H1 (cell line): ENCODE results near the gene RPS6KA6. TPM values are rescaled to one million over a fixed set of nuclear protein-coding genes. Genes with fewer than 3 reads are reported as not detected.

Experiments
- CTCF ChIA-PET: fragments of 300-600 bp; sonication (Branson Sonifier 250); formaldehyde crosslinking; loops from one replicate; lab custom pipeline; 2021; ENCODE audit not compliant: partially characterized antibody; lab: Charles Lee
- POLR2A ChIA-PET: fragments of 300-600 bp; sonication (Branson Sonifier 250); formaldehyde crosslinking; loops from one replicate; lab custom pipeline; 2021; ENCODE audit warnings: inconsistent platforms; ENCODE audit not compliant: partially characterized antibody; lab: Charles Lee
- DNase-seq, 2 experiments: peaks; one replicate each; pipeline versions ENCODE4 v3.0.0 to v3.0.0-alpha.2; 2010 to 2022; ENCODE audit warnings: low spot score in 2 of 2, low read depth in 1 of 2, mixed read lengths in 1 of 2
- FAIRE-seq: peaks from 2 replicates; lab custom pipeline; 2011; peaks lifted over from hg19 to GRCh38; lab: Jason Lieb, UNC
- H2AFZ ChIP-seq: 2 replicates; pipeline ENCODE4 v1.8.1; 2012; ENCODE audit warnings: low read length, inconsistent platforms
- H2AK5ac ChIP-seq: 2 replicates; pipeline ENCODE4 v1.6.1; 2013; ENCODE audit warnings: low read depth, low read length
- H2BK120ac ChIP-seq: replicated peaks from 2 replicates; pipeline ENCODE3; 2013; ENCODE audit warnings: low read depth, low read length, inconsistent platforms
- H2BK12ac ChIP-seq: 2 replicates; pipeline ENCODE4 v1.6.1; 2013; ENCODE audit warnings: low read depth, low read length
- H2BK15ac ChIP-seq: 2 replicates; pipeline ENCODE4 v1.6.1; 2013; ENCODE audit warnings: low read length
- H2BK20ac ChIP-seq: 2 replicates; pipeline ENCODE4 v1.6.1; 2013; ENCODE audit warnings: low read length
- H2BK5ac ChIP-seq: 2 replicates; pipeline ENCODE4 v1.6.1; 2013; ENCODE audit warnings: low read depth, low read length
- H3K14ac ChIP-seq: 2 replicates; pipeline ENCODE4 v1.6.1; 2013; ENCODE audit warnings: inconsistent platforms; ENCODE audit not compliant: insufficient read length
- H3K18ac ChIP-seq: 2 replicates; pipeline ENCODE4 v1.6.1; 2013; ENCODE audit warnings: low read length; ENCODE audit errors: extremely low read depth
- H3K23ac ChIP-seq: 2 replicates; pipeline ENCODE4 v1.6.1; 2013; ENCODE audit warnings: inconsistent platforms; ENCODE audit not compliant: insufficient read length
- H3K23me2 ChIP-seq: 2 replicates; pipeline ENCODE4 v1.6.1; 2013; ENCODE audit warnings: low read depth, low read length
- H3K27ac ChIP-seq: 2 replicates; pipeline ENCODE4 v1.6.1; 2011; ENCODE audit warnings: low read depth, low read length, inconsistent platforms
- H3K27me3 ChIP-seq, 4 experiments: replicated peaks in 1 of 4; 1 replicate in 1 of 4; 2 replicates in 3 of 4; pipeline versions ENCODE4 v1.6.1 to v1.8.1; 2011 to 2013; ENCODE audit warnings: low read length in 3 of 4, mild to moderate bottlenecking in 3 of 4, inconsistent platforms in 2 of 4, mixed read lengths in 2 of 4, moderate library complexity in 1 of 4; ENCODE audit not compliant: control insufficient read depth in 3 of 4, insufficient read depth in 3 of 4; ENCODE audit errors: extremely low read depth in 1 of 4
- H3K36me3 ChIP-seq, 4 experiments: 2 replicates each; pipeline versions ENCODE4 v1.6.1 to v1.8.1; 2011 to 2013; ENCODE audit warnings: mild to moderate bottlenecking in 4 of 4, low read length in 3 of 4, moderate library complexity in 2 of 4, control low read depth in 1 of 4, inconsistent platforms in 1 of 4; ENCODE audit not compliant: insufficient read depth in 4 of 4, control insufficient read depth in 2 of 4
- H3K4ac ChIP-seq: replicated peaks from 2 replicates; pipeline ENCODE3; 2013; ENCODE audit warnings: low read length, low read depth, mixed read lengths, inconsistent platforms; ENCODE audit not compliant: insufficient read length
- H3K4me1 ChIP-seq, 4 experiments: replicated peaks in 1 of 4; 1 replicate in 1 of 4; 2 replicates in 3 of 4; pipeline versions ENCODE4 v1.6.1 to v1.8.1; 2011 to 2013; ENCODE audit warnings: low read length in 3 of 4, inconsistent platforms in 2 of 4, mixed read lengths in 1 of 4; ENCODE audit not compliant: insufficient read depth in 4 of 4, control insufficient read depth in 3 of 4
- H3K4me2 ChIP-seq, 2 experiments: 2 replicates each; pipeline versions ENCODE4 v1.6.1 to v1.8.1; 2011 to 2013; ENCODE audit warnings: low read depth in 2 of 2, low read length in 2 of 2, control low read depth in 1 of 2, inconsistent platforms in 1 of 2, mild to moderate bottlenecking in 1 of 2; ENCODE audit not compliant: insufficient read depth in 1 of 2
- H3K4me3 ChIP-seq, 4 experiments: fragments of 200-600, 300-600 bp in 1 of 4; sonication (generic), shearing (Covaris generic), sonication (Bioruptor Twin) in 1 of 4; 2 replicates each; pipeline versions ENCODE4 v1.5.1 to v1.8.1; 2011 to 2016; ENCODE audit warnings: low read length in 4 of 4, low read depth in 3 of 4, control low read depth in 2 of 4, inconsistent platforms in 2 of 4, mild to moderate bottlenecking in 2 of 4, mixed read lengths in 1 of 4, moderate library complexity in 1 of 4; ENCODE audit not compliant: insufficient read depth in 2 of 4; ENCODE audit errors: extremely low read depth in 1 of 4
- H3K56ac ChIP-seq: replicated peaks from 2 replicates; pipeline ENCODE3; 2013; ENCODE audit warnings: low read depth, mild to moderate bottlenecking, mixed read lengths, low read length, inconsistent platforms; ENCODE audit not compliant: insufficient read length
- H3K79me1 ChIP-seq: 2 replicates; pipeline ENCODE4 v1.6.1; 2013; ENCODE audit warnings: low read depth, low read length, control low read depth
- H3K79me2 ChIP-seq, 2 experiments: 2 replicates each; pipeline versions ENCODE4 v1.6.1 to v1.8.1; 2012 to 2013; ENCODE audit warnings: low read length in 2 of 2, mild to moderate bottlenecking in 2 of 2, inconsistent platforms in 1 of 2; ENCODE audit not compliant: insufficient read depth in 2 of 2, control insufficient read depth in 1 of 2
- H3K9ac ChIP-seq, 4 experiments: replicated peaks in 1 of 4; 1 replicate in 1 of 4; 2 replicates in 3 of 4; pipeline versions ENCODE4 v1.6.1 to v1.8.1; 2011 to 2013; ENCODE audit warnings: low read depth in 3 of 4, low read length in 3 of 4, control low read depth in 2 of 4, mild to moderate bottlenecking in 2 of 4, moderate library complexity in 2 of 4, inconsistent platforms in 1 of 4; ENCODE audit errors: extremely low read depth in 1 of 4
- H3K9me3 ChIP-seq, 2 experiments: 2 replicates each; pipeline versions ENCODE4 v1.6.1 to v1.8.1; 2012 to 2013; ENCODE audit warnings: mild to moderate bottlenecking in 2 of 2, moderate library complexity in 2 of 2, control low read depth in 1 of 2, inconsistent platforms in 1 of 2, low read depth in 1 of 2, low read length in 1 of 2, mixed read lengths in 1 of 2; ENCODE audit not compliant: insufficient read depth in 2 of 2
- H4K20me1 ChIP-seq, 2 experiments: replicated peaks in 1 of 2; 2 replicates each; pipeline versions ENCODE3 to v1.8.1; 2011 to 2013; ENCODE audit warnings: inconsistent platforms in 2 of 2, low read length in 2 of 2, mild to moderate bottlenecking in 1 of 2; ENCODE audit not compliant: insufficient read depth in 2 of 2, control insufficient read depth in 1 of 2
- H4K5ac ChIP-seq: 2 replicates; pipeline ENCODE4 v1.6.1; 2013; ENCODE audit warnings: low read length, low read depth, mixed read lengths, inconsistent platforms; ENCODE audit not compliant: insufficient read length
- H4K8ac ChIP-seq: 2 replicates; pipeline ENCODE4 v1.8.0; 2013; ENCODE audit warnings: mild to moderate bottlenecking, moderate library complexity, low read length, inconsistent platforms; ENCODE audit not compliant: insufficient read depth; ENCODE audit errors: extremely low read depth
- H4K91ac ChIP-seq: replicated peaks from 2 replicates; pipeline ENCODE3; 2013; ENCODE audit warnings: low read length, mixed read lengths, inconsistent platforms; ENCODE audit not compliant: insufficient read length
- ATF3 ChIP-seq: IDR thresholded peaks from 2 replicates; pipeline ENCODE4 v1.6.1; 2011; ENCODE audit warnings: low read depth, mild to moderate bottlenecking, low read length; ENCODE audit not compliant: insufficient read depth
- BRCA1 ChIP-seq: IDR thresholded peaks from 2 replicates; pipeline ENCODE4 v1.6.1; 2012; ENCODE audit warnings: low read depth, low read length, improper control_type of control experiment
- MAX ChIP-seq: IDR thresholded peaks from 2 replicates; pipeline ENCODE4 v1.6.1; 2012; ENCODE audit warnings: inconsistent platforms
- TCF12 ChIP-seq: IDR thresholded peaks from 2 replicates; pipeline ENCODE4 v1.6.1; 2011; ENCODE audit warnings: low read depth, mild to moderate bottlenecking, low read length
- WGBS, 2 experiments: shearing (Covaris generic) in 1 of 2; methylation state at CpG; one replicate each; pipeline versions ENCODE4 v1.1.6 to v1.1.7; 2013 to 2015; ENCODE audit warnings: low lambda C conversion rate in 2 of 2, mixed read lengths in 2 of 2, inconsistent platforms in 1 of 2, low coverage in 1 of 2, missing lambda C conversion rate in 1 of 2; ENCODE audit not compliant: insufficient replicate concordance in 2 of 2, insufficient coverage in 1 of 2, insufficient read length in 1 of 2; ENCODE audit errors: extremely low coverage in 1 of 2, missing lambda C conversion rate in 1 of 2; 5-methylcytosine and 5-hydroxymethylcytosine counted together
- polyA plus RNA-seq, 7 experiments: library from polyadenylated mRNA; depleted of rRNA in 3 of 7; stranded (reverse) in 5 of 7; unstranded in 2 of 7; fragments of >200 nt in 5 of 7; fragments of 200-250 nt in 2 of 7; gene quantifications; 1 replicate in 5 of 7; 2 replicates in 1 of 7; 4 replicates in 1 of 7; pipeline versions ENCODE4 v1.2.1 to v1.2.3, GENCODE V29; 2011 to 2013; ENCODE audit warnings: missing spikeins in 2 of 7, mixed read lengths in 2 of 7
- total RNA-seq: library from RNA; stranded (reverse); fragmentation: NEBNext Ultra II Directional; extraction: Animal tissue kit (Norgen Biotek cat#: 25700); gene quantifications from 2 replicates; pipeline ENCODE4 v1.2.1, GENCODE V29; 2021

The RPS6KA6 gene
- total and polyA plus RNA-seq, 2 of the 8 experiments (the other 6 are each of a cell fraction or from before 2014, with no cell fraction given), result 3.5 to 14.6 TPM

GRCh38 chrX:84160736-84161135 lies 27.3 kb downstream of the RPS6KA6 start:
- Histone ChIP-seq H2BK12ac (no peak overlapping the region), H2BK5ac (no peak overlapping the region), H3K4me3 (no peak overlapping the region), H3K4me2 (no peak overlapping the region), H2AK5ac (no peak overlapping the region), H2BK20ac (no peak overlapping the region), H3K79me2 (no peaks in the 10 kb centered on the region), H3K14ac (no peak overlapping the region), H4K91ac (no peak overlapping the region), H3K4ac (no peak overlapping the region), H2BK15ac (no peak overlapping the region), H3K4me1 (no peaks in the 10 kb centered on the region; a peak in 2 of 7 replicates), H3K9ac (no peak overlapping the region), H3K23ac (no peak overlapping the region), H2AFZ (no peak overlapping the region), H4K20me1 (no peaks in the 10 kb centered on the region), H2BK120ac (no peak overlapping the region), H3K27ac (no peak overlapping the region), H3K56ac (no peak overlapping the region), H3K9me3 (no peaks in the 10 kb centered on the region), H4K5ac (no peak overlapping the region), H3K23me2 (no peaks in the 10 kb centered on the region), H3K18ac (no peak overlapping the region), H3K36me3 (no peaks in the 10 kb centered on the region), H4K8ac (no peak overlapping the region), H3K27me3 (no peaks in the 10 kb centered on the region), H3K79me1 (no peaks in the 10 kb centered on the region)
- FAIRE-seq (no peak), DNase-seq (no peak)
- CTCF ChIA-PET, result no interaction called here
- POLR2A ChIA-PET, result interaction anchor here (0.5 kb wide), 1 partner anchor 50 kb away, joined by 3 read pairs; no protein-coding TSS in a partner anchor
- 91% methylated on average over 4 of the region's 4 CpGs; no CpG with 5 or more reads in 1 of the 2 experiments for WGBS, 2 experiments
- TF ChIP-seq TCF12 (no peak), MAX (no peak), BRCA1 (no peak), ATF3 (no peak)
